ENCODE measurements around the gene IMPG1.

- TF ChIP-seq CTCF (IDR thresholded peaks at IDR 0.05) (no peak), POLR2AphosphoS5 (IDR thresholded peaks at IDR 0.05; ENCODE audit: insufficient read depth in 1 of 2, low read depth in 1 of 2) (no peak), POLR2A (IDR thresholded peaks at IDR 0.05) (no peak)
Measured at GRCh38 chr6:76052314-76052713, 20.1 kb downstream of the IMPG1 start.
